PC-3 (cell line): ENCODE data around the gene JAZF1. TPM values are rescaled to one million over a fixed set of nuclear protein-coding genes. Genes with fewer than 3 reads are reported as not detected.

ENCODE experiments used
- ATAC-seq: fragments of 200-7000 bp; cut with Tn5 transposase; 2 replicates; pipeline ENCODE4 v1.9.1; 2020; ENCODE audit warnings: mild to moderate bottlenecking, moderate library complexity
- BruUV-seq: library from RNA; stranded (reverse); fragments of 400-500 nt; replicated peaks from 2 replicates; lab custom pipeline; 2021; lab: Mats Ljungman, UMichigan
- CTCF ChIA-PET: fragments of 300-600 bp; sonication (Branson Sonifier 250); formaldehyde crosslinking; loops from one replicate; lab custom pipeline; 2022; ENCODE audit warnings: antibody characterized with exemption; lab: Charles Lee
- POLR2A ChIA-PET: fragments of 300-600 bp; sonication (Branson Sonifier 250); formaldehyde crosslinking; loops from one replicate; lab custom pipeline; 2022; ENCODE audit warnings: antibody characterized with exemption; ENCODE audit not compliant: unreplicated experiment; lab: Charles Lee
- DNase-seq: peaks from one replicate; pipeline ENCODE4 v3.0.0-alpha.2; 2015
- H2AFZ ChIP-seq: fragments of 300-600 bp; sonication (generic); 2 replicates; pipeline ENCODE4 v1.6.0; 2016; ENCODE audit warnings: antibody characterized with exemption, low read length
- H3F3A ChIP-seq: fragments of 300-600 bp; sonication (generic); one replicate; pipeline ENCODE4 v1.6.0; 2017; ENCODE audit warnings: antibody characterized with exemption, low read length, control low read depth, mild to moderate bottlenecking; ENCODE audit not compliant: unreplicated experiment
- H3K27ac ChIP-seq: fragments of 300-600 bp; sonication (generic); 2 replicates; pipeline ENCODE4 v1.5.1; 2016; ENCODE audit warnings: mild to moderate bottlenecking, low read length
- H3K27me3 ChIP-seq: fragments of 300-600 bp; sonication (generic); 2 replicates; pipeline ENCODE4 v1.6.1; 2016; ENCODE audit warnings: low read length, mixed read lengths
- H3K36me3 ChIP-seq: fragments of 300-600 bp; sonication (generic); 2 replicates; pipeline ENCODE4 v1.6.1; 2016; ENCODE audit warnings: low read depth, mixed run types, low read length, mixed read lengths
- H3K4me1 ChIP-seq: fragments of 300-600 bp; sonication (generic); 2 replicates; pipeline ENCODE4 v1.5.1; 2016; ENCODE audit warnings: low read length; ENCODE audit not compliant: insufficient read depth
- H3K4me2 ChIP-seq: fragments of 300-600 bp; sonication (generic); 2 replicates; pipeline ENCODE4 v1.6.0; 2016; ENCODE audit warnings: low read length
- H3K4me3 ChIP-seq: fragments of 300-600 bp; sonication (generic); 2 replicates; pipeline ENCODE4 v1.5.1; 2016; ENCODE audit warnings: mild to moderate bottlenecking, low read length, mixed read lengths
- H3K79me2 ChIP-seq: fragments of 300-600 bp; sonication (generic); 2 replicates; pipeline ENCODE4 v1.6.1; 2017; ENCODE audit warnings: low read length, mixed read lengths
- H3K9ac ChIP-seq: fragments of 300-600 bp; sonication (generic); 2 replicates; pipeline ENCODE4 v1.6.0; 2016; ENCODE audit warnings: mild to moderate bottlenecking, low read length
- H3K9me2 ChIP-seq: fragments of 300-600 bp; sonication (generic); replicated peaks from 2 replicates; pipeline ENCODE4 v1.6.1; 2016; ENCODE audit warnings: mixed run types, low read length, mixed read lengths
- H3K9me3 ChIP-seq: fragments of 300-600 bp; sonication (generic); 2 replicates; pipeline ENCODE4 v1.6.1; 2016; ENCODE audit warnings: low read length, mixed read lengths
- H4K20me1 ChIP-seq: fragments of 300-600 bp; sonication (generic); 2 replicates; pipeline ENCODE4 v1.6.1; 2016; ENCODE audit warnings: low read length, mixed read lengths
- CTCF ChIP-seq: fragments of 300-600 bp; sonication (generic); conservative IDR thresholded peaks from 2 replicates; pipeline ENCODE4 v1.5.1; 2017; ENCODE audit warnings: antibody characterized with exemption, low read depth, mild to moderate bottlenecking, low read length
- EZH2 ChIP-seq: fragments of 300-600 bp; sonication (generic); IDR thresholded peaks from one replicate; pipeline ENCODE4 v1.6.1; 2017; ENCODE audit warnings: antibody characterized with exemption, mild to moderate bottlenecking, low read length; ENCODE audit not compliant: unreplicated experiment
- EZH2phosphoT487 ChIP-seq: fragments of 300-600 bp; sonication (generic); IDR thresholded peaks from 2 replicates; pipeline ENCODE4 v1.6.1; 2018; ENCODE audit warnings: mild to moderate bottlenecking, antibody characterized with exemption, low read length, borderline replicate concordance
- intact Hi-C: fragments of 100-400 bp; cut with micrococcal nuclease; formaldehyde crosslinking; loops from 2 replicates; pipeline ENCODE4 v1.9.0; 2023
- total RNA-seq: library from RNA; depleted of rRNA; stranded (reverse); fragments of >200 nt; gene quantifications from 2 replicates; pipeline ENCODE4 v1.2.3, GENCODE V29; 2014

JAZF1 gene
- total RNA-seq, 1 experiment from 2014 or later = 2.3 TPM

- ATAC-seq = no peak; the same call in 1 of the 2 replicates
- no peak overlapping the region for H2AFZ ChIP-seq
- CTCF ChIA-PET = no interaction called here
Measured at GRCh38 chr7:28008171-28008570, 172.4 kb downstream of the JAZF1 start.

GRCh38 chr7:28006491-28006890, 174.1 kb downstream of the JAZF1 start:
- no peak overlapping the region for H2AFZ ChIP-seq
- H3K4me2 ChIP-seq = no peak overlapping the region
- no peaks in the 10 kb centered on the region for H3K27me3 ChIP-seq
- ChIA-PET POLR2A (no interaction called here), CTCF (no interaction called here)
- no peaks in the 10 kb centered on the region for H4K20me1 ChIP-seq
- no TSS peak for BruUV-seq
- no peaks in the 10 kb centered on the region for H3K79me2 ChIP-seq
- no peaks in the 10 kb centered on the region for H3F3A ChIP-seq
- intact Hi-C loops = no loop called here
- H3K9me3 ChIP-seq = no peaks in the 10 kb centered on the region
- no peak overlapping the region for H3K27ac ChIP-seq
- TF ChIP-seq EZH2phosphoT487 = no peak
- no peak for TF ChIP-seq CTCF
- TF ChIP-seq EZH2 = no peak
- no peaks in the 10 kb centered on the region for H3K36me3 ChIP-seq
- no peaks in the 10 kb centered on the region for H3K9me2 ChIP-seq
- no peak overlapping the region for H3K9ac ChIP-seq
- H3K4me3 ChIP-seq = no peak overlapping the region
- no peak for ATAC-seq
- no peak for DNase-seq
- no peaks in the 10 kb centered on the region for H3K4me1 ChIP-seq

More at GRCh38 chr7:28008171-28008570, 172.4 kb downstream of the JAZF1 start:
- Histone ChIP-seq H3K79me2 (no peaks in the 10 kb centered on the region), H3K4me1 (no peaks in the 10 kb centered on the region), H3K9ac (no peak overlapping the region), H3K27me3 (no peaks in the 10 kb centered on the region), H3K9me2 (no peaks in the 10 kb centered on the region), H3K9me3 (no peaks in the 10 kb centered on the region), H3F3A (no peaks in the 10 kb centered on the region), H3K27ac (no peak overlapping the region), H3K36me3 (no peaks in the 10 kb centered on the region), H3K4me2 (no peak overlapping the region), H3K4me3 (no peak overlapping the region), H4K20me1 (no peaks in the 10 kb centered on the region)
- intact Hi-C loops = no loop called here
- DNase-seq = no peak
- POLR2A ChIA-PET = interaction anchor here (0.6 kb wide), 2 partner anchors 840 to 1309 kb away, joined by 3 to 4 read pairs; no protein-coding TSS in a partner anchor
- BruUV-seq = no TSS peak
- TF ChIP-seq CTCF = no peak
- TF ChIP-seq EZH2phosphoT487 = no peak
- TF ChIP-seq EZH2 = no peak

GRCh38 chr7:28005847-28006231, 174.8 kb downstream of the JAZF1 start:
- no peaks in the 10 kb centered on the region for H4K20me1 ChIP-seq
- CTCF ChIA-PET = no interaction called here
- H3K4me3 ChIP-seq = no peak overlapping the region
- H3K27me3 ChIP-seq = no peaks in the 10 kb centered on the region
- H2AFZ ChIP-seq = no peak overlapping the region
- no peak overlapping the region for H3K4me2 ChIP-seq
- ATAC-seq = no peak; the same call in 1 of the 2 replicates
- intact Hi-C loops = no loop called here
- POLR2A ChIA-PET = no interaction called here
- no peaks in the 10 kb centered on the region for H3F3A ChIP-seq
- TF ChIP-seq EZH2 (no peak), EZH2phosphoT487 (no peak), CTCF (no peak)
- no peak overlapping the region for H3K9ac ChIP-seq
- BruUV-seq = no TSS peak
- H3K9me2 ChIP-seq = no peaks in the 10 kb centered on the region
- no peak overlapping the region for H3K27ac ChIP-seq
- no peaks in the 10 kb centered on the region for H3K9me3 ChIP-seq
- DNase-seq = no peak
- no peaks in the 10 kb centered on the region for H3K36me3 ChIP-seq
- H3K79me2 ChIP-seq = no peaks in the 10 kb centered on the region
- H3K4me1 ChIP-seq = no peaks in the 10 kb centered on the region
